SK-N-SH (cell line): ENCODE measurements around the gene CEBPZ. TPM values are rescaled to one million over a fixed set of nuclear protein-coding genes. Genes with fewer than 3 reads are reported as not detected.

Experiments used
- CTCF ChIA-PET: fragments of 300-600, 350-600 bp; formaldehyde crosslinking; extraction: SDS; loops from one replicate; lab custom pipeline; 2021; lab: Yijun Ruan, JAX
- POLR2A ChIA-PET: fragments of 350-600 bp; sonication (Branson Sonifier 250); formaldehyde crosslinking; extraction: SDS; loops from one replicate; lab custom pipeline; 2020; ENCODE audit warnings: antibody characterized with exemption, inconsistent platforms; lab: Yijun Ruan, JAX
- DNase-seq: peaks from one replicate; pipeline ENCODE4 v3.0.0; 2012
- H2AFZ ChIP-seq: fragments of 200-600 bp; sonication (generic); 2 replicates; pipeline ENCODE4 v1.8.1; 2016; ENCODE audit warnings: antibody characterized with exemption, mild to moderate bottlenecking, low read depth
- H3F3A ChIP-seq: fragments of 200-600 bp; sonication (generic); replicated peaks from 2 replicates; pipeline ENCODE3; 2016; ENCODE audit warnings: antibody characterized with exemption, mild to moderate bottlenecking; ENCODE audit not compliant: insufficient read depth
- H3K27ac ChIP-seq, 2 experiments: fragments of 200-500 bp in 1 of 2; fragments of 200-600 bp in 1 of 2; sonication (Bioruptor generic) in 1 of 2; sonication (generic), shearing (Covaris generic) in 1 of 2; 2 replicates each; pipeline versions ENCODE4 v1.5.1 to v1.6.1; 2014 to 2016; ENCODE audit warnings: low read depth in 2 of 2, inconsistent platforms in 1 of 2, low read length in 1 of 2, mild to moderate bottlenecking in 1 of 2, mixed read lengths in 1 of 2
- H3K27me3 ChIP-seq: fragments of 200-600 bp; sonication (generic), shearing (Covaris generic); 2 replicates; pipeline ENCODE4 v1.6.1; 2016; ENCODE audit warnings: mixed run types; ENCODE audit not compliant: insufficient read depth
- H3K36me3 ChIP-seq, 2 experiments: fragments of 200-500 bp in 1 of 2; fragments of 200-600 bp in 1 of 2; sonication (Bioruptor generic) in 1 of 2; sonication (generic) in 1 of 2; replicated peaks in 1 of 2; 2 replicates each; pipeline versions ENCODE3 to v1.5.1; 2014 to 2016; ENCODE audit warnings: low read length in 1 of 2, mild to moderate bottlenecking in 1 of 2; ENCODE audit not compliant: insufficient read depth in 2 of 2, control insufficient read depth in 1 of 2
- H3K4me1 ChIP-seq, 2 experiments: fragments of 200-500 bp in 1 of 2; fragments of 200-600 bp in 1 of 2; sonication (Bioruptor generic) in 1 of 2; sonication (generic), shearing (Covaris generic) in 1 of 2; 2 replicates each; pipeline versions ENCODE4 v1.5.1 to v1.6.1; 2014 to 2016; ENCODE audit warnings: low read depth in 1 of 2, low read length in 1 of 2, mixed run types in 1 of 2; ENCODE audit not compliant: insufficient read depth in 2 of 2, control insufficient read depth in 1 of 2
- H3K4me2 ChIP-seq: fragments of 200-600 bp; sonication (generic), shearing (Covaris generic); 2 replicates; pipeline ENCODE4 v1.6.1; 2017; ENCODE audit warnings: mixed run types
- H3K4me3 ChIP-seq, 2 experiments: fragments of 200-500 bp in 1 of 2; fragments of 200-600 bp in 1 of 2; sonication (Bioruptor generic) in 1 of 2; sonication (generic), shearing (Covaris generic) in 1 of 2; 2 replicates each; pipeline versions ENCODE4 v1.5.1 to v1.8.1; 2014 to 2016; ENCODE audit warnings: low read depth in 2 of 2, inconsistent platforms in 1 of 2, low read length in 1 of 2, mild to moderate bottlenecking in 1 of 2, mixed read lengths in 1 of 2, moderate library complexity in 1 of 2
- H3K79me2 ChIP-seq: fragments of 200-600 bp; sonication (generic); 2 replicates; pipeline ENCODE4 v1.8.1; 2017; ENCODE audit warnings: mild to moderate bottlenecking; ENCODE audit not compliant: insufficient read depth
- H3K9ac ChIP-seq: fragments of 200-600 bp; sonication (generic); 2 replicates; pipeline ENCODE4 v1.6.1; 2017; ENCODE audit warnings: mixed run types
- H3K9me2 ChIP-seq: fragments of 200-600 bp; sonication (generic); 2 replicates; pipeline ENCODE4 v1.6.1; 2017; ENCODE audit warnings: mixed run types
- H3K9me3 ChIP-seq: fragments of 200-600 bp; sonication (generic); 2 replicates; pipeline ENCODE4 v1.6.1; 2017; ENCODE audit warnings: mixed run types, mild to moderate bottlenecking, moderate library complexity
- H4K20me1 ChIP-seq: fragments of 200-600 bp; sonication (generic); 2 replicates; pipeline ENCODE4 v1.6.1; 2017; ENCODE audit warnings: mild to moderate bottlenecking, mixed run types; ENCODE audit not compliant: insufficient read depth
- ELF1 ChIP-seq: IDR thresholded peaks from 2 replicates; pipeline ENCODE4 v1.4.0; 2012
- EZH2phosphoT487 ChIP-seq: fragments of 200-600 bp; sonication (generic); IDR thresholded peaks from 2 replicates; pipeline ENCODE4 v1.6.1; 2017; ENCODE audit warnings: low read depth, mixed run types, mild to moderate bottlenecking, antibody characterized with exemption, moderate library complexity, borderline replicate concordance
- FOXM1 ChIP-seq: IDR thresholded peaks from 2 replicates; pipeline ENCODE4 v1.4.0; 2012; ENCODE audit warnings: low read depth, mild to moderate bottlenecking
- GATA2 ChIP-seq: sonication (generic); formaldehyde crosslinking; IDR thresholded peaks from 2 replicates; pipeline ENCODE4 v1.5.0; 2020; ENCODE audit warnings: mild to moderate bottlenecking, missing genetic modification reagents
- IRF3 ChIP-seq: fragments of 150-350 bp; IDR thresholded peaks from 2 replicates; pipeline ENCODE4 v1.6.1; 2016; ENCODE audit warnings: mild to moderate bottlenecking, low read depth, low read length
- JUND ChIP-seq: IDR thresholded peaks from 2 replicates; pipeline ENCODE4 v1.4.0; 2012
- MEF2A ChIP-seq: IDR thresholded peaks from 2 replicates; pipeline ENCODE4 v1.4.0; 2012; ENCODE audit warnings: low read depth, borderline replicate concordance
- MXI1 ChIP-seq: IDR thresholded peaks from 2 replicates; pipeline ENCODE4 v1.6.1; 2012; ENCODE audit warnings: mild to moderate bottlenecking, low read depth, low read length, improper control_type of control experiment
- NFIC ChIP-seq: IDR thresholded peaks from 2 replicates; pipeline ENCODE4 v1.4.0; 2012; ENCODE audit warnings: borderline replicate concordance
- NRF1 ChIP-seq: IDR thresholded peaks from 2 replicates; pipeline ENCODE4 v1.6.1; 2012; ENCODE audit warnings: low read depth, mild to moderate bottlenecking, low read length
- RAD21 ChIP-seq: IDR thresholded peaks from 2 replicates; pipeline ENCODE4 v1.6.1; 2012; ENCODE audit warnings: mild to moderate bottlenecking, low read length
- REST ChIP-seq: IDR thresholded peaks from 2 replicates; pipeline ENCODE4 v1.6.1; 2012; ENCODE audit warnings: mild to moderate bottlenecking, low read depth, low read length, moderate library complexity
- SMC3 ChIP-seq: IDR thresholded peaks from 2 replicates; pipeline ENCODE4 v1.6.1; 2012; ENCODE audit warnings: low read depth, low read length, improper control_type of control experiment
- TEAD4 ChIP-seq: IDR thresholded peaks from 2 replicates; pipeline ENCODE4 v1.4.0; 2012; ENCODE audit warnings: mild to moderate bottlenecking, borderline replicate concordance; ENCODE audit not compliant: insufficient read depth
- USF1 ChIP-seq: IDR thresholded peaks from 2 replicates; pipeline ENCODE4 v1.4.0; 2012; ENCODE audit warnings: low read depth, borderline replicate concordance
- USF2 ChIP-seq: fragments of 150-350 bp; IDR thresholded peaks from 2 replicates; pipeline ENCODE4 v1.6.1; 2017; ENCODE audit warnings: antibody characterized with exemption, low read length, low read depth, borderline replicate concordance
- YY1 ChIP-seq: IDR thresholded peaks from 2 replicates; pipeline ENCODE4 v1.4.0; 2012; ENCODE audit warnings: low read depth, mild to moderate bottlenecking
- WGBS: methylation state at CpG from one replicate; pipeline ENCODE4 v1.1.6; 2017; ENCODE audit warnings: low lambda C conversion rate; 5-methylcytosine and 5-hydroxymethylcytosine counted together
- polyA plus RNA-seq, 3 experiments: library from polyadenylated mRNA; depleted of rRNA; stranded (reverse); fragments of >200 nt; gene quantifications; 2 replicates each; pipeline ENCODE4 v1.2.3, GENCODE V29; 2012

The CEBPZ gene
- polyA plus RNA-seq, 1 of the 3 experiments (the other 2 are of a cell fraction), result 9.7 TPM

- H3K36me3 ChIP-seq, result peaks cover 90 to 91% of the 10 kb centered on the region in 2 experiments
- H3K4me1 ChIP-seq, result no peaks in the 10 kb centered on the region
- ChIA-PET POLR2A (no interaction called here), CTCF (interaction anchor here (1.3 kb wide), 2 partner anchors 11 to 603 kb away, joined by 3 read pairs; no protein-coding TSS in a partner anchor)
- no peak overlapping the region for H2AFZ ChIP-seq
- DNase-seq, result no peak
- TF ChIP-seq FOXM1 (no peak), JUND (no peak)
- H3K27me3 ChIP-seq, result no peaks in the 10 kb centered on the region
- WGBS, result 91% methylated on average over 6 of the region's 6 CpGs
- no peaks in the 10 kb centered on the region for H4K20me1 ChIP-seq
- no peak overlapping the region for H3K4me3 ChIP-seq
- no peaks in the 10 kb centered on the region; the same call in 1 of the 2 replicates for H3K9me3 ChIP-seq
- H3K9ac ChIP-seq, result no peak overlapping the region
- H3K27ac ChIP-seq, result no peak overlapping the region; a peak in 1 of 4 replicates
- H3K9me2 ChIP-seq, result no peaks in the 10 kb centered on the region
- H3K4me2 ChIP-seq, result no peak overlapping the region
- no peaks in the 10 kb centered on the region for H3K79me2 ChIP-seq
- no peaks in the 10 kb centered on the region for H3F3A ChIP-seq
Observed at GRCh38 chr2:37274359-37274965, 43.1 kb upstream of the CEBPZ start.

GRCh38 chr2:37271376-37272067 is 40.1 kb upstream of the CEBPZ start:
- Histone ChIP-seq H3K9ac (no peak overlapping the region), H3K79me2 (no peaks in the 10 kb centered on the region), H3K4me1 (no peaks in the 10 kb centered on the region), H3K27me3 (no peaks in the 10 kb centered on the region), H3F3A (no peaks in the 10 kb centered on the region), H2AFZ (no peak overlapping the region), H4K20me1 (no peaks in the 10 kb centered on the region), H3K9me3 (no peaks in the 10 kb centered on the region), H3K9me2 (no peaks in the 10 kb centered on the region), H3K36me3 (peaks cover 91% of the 10 kb centered on the region in 2 experiments), H3K4me2 (no peak overlapping the region), H3K27ac (no peak overlapping the region), H3K4me3 (no peak overlapping the region)
- POLR2A ChIA-PET, result no interaction called here
- CTCF ChIA-PET, result interaction anchor here (1.1 to 1.5 kb wide), 2 partner anchors 14 to 16 kb away, joined by 4 to 5 read pairs; no protein-coding TSS in a partner anchor
- DNase-seq, result no peak
- WGBS, result 88% methylated on average over 7 of the region's 7 CpGs
- no peak for TF ChIP-seq JUND
- TF ChIP-seq YY1, result no peak
- no peak for TF ChIP-seq NRF1
- TF ChIP-seq TEAD4, result no peak
- TF ChIP-seq ELF1, result no peak
- no peak for TF ChIP-seq GATA2 (CRISPR knock-in tag)
- TF ChIP-seq SMC3, result no peak
- no peak for TF ChIP-seq EZH2phosphoT487
- no peak for TF ChIP-seq NFIC
- no peak for TF ChIP-seq FOXM1
- TF ChIP-seq USF1, result no peak
- TF ChIP-seq REST, result no peak
- no peak for TF ChIP-seq USF2
- no peak for TF ChIP-seq IRF3
- TF ChIP-seq RAD21, result no peak
- no peak for TF ChIP-seq MXI1
- TF ChIP-seq MEF2A, result no peak
- TF ChIP-seq, all 33 proteins: peak for 0
